GM23338 (cell line): ENCODE measurements around the gene STRIT1.

ENCODE experiments used
- CTCF ChIP-seq, 2 experiments: fragments of 200-600 bp in 1 of 2; sonication (generic) in 1 of 2; conservative IDR thresholded peaks; 2 replicates each; pipeline versions ENCODE4 v1.5.1 to v1.6.1; 2016 to 2017; ENCODE audit warnings: antibody characterized with exemption in 2 of 2, low read depth in 2 of 2, mild to moderate bottlenecking in 2 of 2, moderate library complexity in 1 of 2
- ETS1 ChIP-seq: IDR thresholded peaks from 2 replicates; pipeline ENCODE4 v1.6.1; 2016; ENCODE audit warnings: antibody characterized with exemption
- EZH2phosphoT487 ChIP-seq: fragments of 200-600 bp; sonication (generic); IDR thresholded peaks from one replicate; pipeline ENCODE4 v1.8.1; 2018; ENCODE audit warnings: antibody characterized with exemption; ENCODE audit not compliant: unreplicated experiment
- POLR2AphosphoS5 ChIP-seq: IDR thresholded peaks from 2 replicates; pipeline ENCODE4 v1.6.1; 2016; ENCODE audit warnings: antibody characterized with exemption, low read depth

GRCh38 chr3:155309581-155309980 is 16.1 kb upstream of the STRIT1 start:
- TF ChIP-seq CTCF (conservative IDR thresholded peaks at IDR 0.05; ENCODE audit: low read depth in 2 of 2), result no peak
- TF ChIP-seq EZH2phosphoT487, result no peak
- TF ChIP-seq ETS1, result no peak
- no peak for TF ChIP-seq POLR2AphosphoS5
